HEK293 (cell line): ENCODE data around the gene CD2.

Source experiments
- CTCF ChIA-PET: fragments of 350-600 bp; formaldehyde crosslinking; extraction: SDS; loops from one replicate; lab custom pipeline; 2021; ENCODE audit warnings: antibody characterized with exemption; lab: Yijun Ruan, JAX
- POLR2A ChIA-PET: fragments of 300-600 bp; formaldehyde crosslinking; extraction: SDS; loops from one replicate; lab custom pipeline; 2020; ENCODE audit warnings: antibody characterized with exemption, inconsistent platforms; lab: Yijun Ruan, JAX
- H3K27ac ChIP-seq: fragments of 200-500 bp; sonication (Bioruptor generic); 2 replicates; pipeline ENCODE4 v1.5.1; 2014; ENCODE audit warnings: low read depth, low read length, control low read depth, inconsistent platforms; ENCODE audit errors: extremely low read depth
- H3K36me3 ChIP-seq, 2 experiments: fragments of 200-500 bp in 1 of 2; sonication (Bioruptor generic) in 1 of 2; 1 replicate in 1 of 2; 2 replicates in 1 of 2; pipeline ENCODE4 v1.5.1; 2014 to 2017; ENCODE audit warnings: inconsistent platforms in 2 of 2, low read length in 2 of 2; ENCODE audit not compliant: control insufficient read depth in 2 of 2, insufficient read depth in 1 of 2
- H3K4me1 ChIP-seq: fragments of 200-500 bp; sonication (Bioruptor generic); 2 replicates; pipeline ENCODE4 v1.5.1; 2014; ENCODE audit warnings: mild to moderate bottlenecking, low read length, inconsistent platforms; ENCODE audit not compliant: control insufficient read depth, insufficient read depth
- H3K4me3 ChIP-seq: 2 replicates; pipeline ENCODE4 v1.5.1; 2011; ENCODE audit warnings: low read depth, mild to moderate bottlenecking, control low read depth, low read length, moderate library complexity
- H3K9me3 ChIP-seq: fragments of 200-500 bp; sonication (Bioruptor generic); 2 replicates; pipeline ENCODE4 v1.5.1; 2014; ENCODE audit warnings: low read depth, low read length, inconsistent platforms; ENCODE audit not compliant: control insufficient read depth, insufficient read depth
- HOXA7 ChIP-seq: sonication (generic); formaldehyde crosslinking; IDR thresholded peaks from 2 replicates; pipeline ENCODE4 v1.8.1; 2022; ENCODE audit warnings: missing genetic modification reagents, borderline replicate concordance
- ZBTB1 ChIP-seq: fragments of 450-650 bp; formaldehyde crosslinking; IDR thresholded peaks from 2 replicates; pipeline ENCODE4 v1.5.1; 2016; ENCODE audit warnings: missing biosample characterization, missing genetic modification characterization
- ZBTB44 ChIP-seq: fragments of 450-650 bp; IDR thresholded peaks from 2 replicates; pipeline ENCODE4 v1.5.1; 2018; ENCODE audit warnings: missing biosample characterization, mild to moderate bottlenecking, missing genetic modification characterization
- ZFP69B ChIP-seq: fragments of 450-650 bp; formaldehyde crosslinking; IDR thresholded peaks from 2 replicates; pipeline ENCODE4 v1.5.1; 2016; ENCODE audit warnings: missing biosample characterization, missing genetic modification characterization
- ZNF10 ChIP-seq: fragments of 450-650 bp; formaldehyde crosslinking; IDR thresholded peaks from 2 replicates; pipeline ENCODE4 v1.5.1; 2017; ENCODE audit warnings: missing biosample characterization, missing genetic modification characterization
- ZNF211 ChIP-seq: fragments of 450-650 bp; formaldehyde crosslinking; IDR thresholded peaks from 2 replicates; pipeline ENCODE4 v1.5.1; 2016; ENCODE audit warnings: low read depth, missing biosample characterization, missing genetic modification characterization
- ZNF292 ChIP-seq: fragments of 450-650 bp; formaldehyde crosslinking; IDR thresholded peaks from 2 replicates; pipeline ENCODE4 v1.5.1; 2016; ENCODE audit warnings: low read depth, missing biosample characterization, missing genetic modification characterization, borderline replicate concordance
- ZNF362 ChIP-seq: fragments of 450-650 bp; formaldehyde crosslinking; IDR thresholded peaks from 2 replicates; pipeline ENCODE4 v1.5.1; 2016; ENCODE audit warnings: missing biosample characterization, missing genetic modification characterization
- ZNF366 ChIP-seq: fragments of 450-650 bp; formaldehyde crosslinking; conservative IDR thresholded peaks from 2 replicates; pipeline ENCODE4 v1.5.1; 2016; ENCODE audit warnings: missing biosample characterization, missing genetic modification characterization
- ZNF391 ChIP-seq: fragments of 450-650 bp; formaldehyde crosslinking; IDR thresholded peaks from 2 replicates; pipeline ENCODE4 v1.5.1; 2016; ENCODE audit warnings: low read depth, missing biosample characterization, missing genetic modification characterization, borderline replicate concordance
- ZNF394 ChIP-seq: fragments of 450-650 bp; formaldehyde crosslinking; IDR thresholded peaks from 2 replicates; pipeline ENCODE4 v1.5.1; 2016; ENCODE audit warnings: missing biosample characterization, missing genetic modification characterization, mild to moderate bottlenecking, moderate library complexity, borderline replicate concordance
- ZNF529 ChIP-seq: fragments of 450-650 bp; formaldehyde crosslinking; IDR thresholded peaks from 2 replicates; pipeline ENCODE4 v1.5.1; 2017; ENCODE audit warnings: missing genetic modification characterization, missing biosample characterization; ENCODE audit not compliant: insufficient replicate concordance
- ZNF600 ChIP-seq: fragments of 450-650 bp; formaldehyde crosslinking; IDR thresholded peaks from 2 replicates; pipeline ENCODE4 v1.5.1; 2016; ENCODE audit warnings: missing biosample characterization, missing genetic modification characterization
- ZNF677 ChIP-seq: fragments of 450-650 bp; IDR thresholded peaks from 2 replicates; pipeline ENCODE4 v1.5.0; 2018; ENCODE audit warnings: missing biosample characterization, mild to moderate bottlenecking, missing genetic modification characterization, moderate library complexity
- ZNF704 ChIP-seq: fragments of 450-650 bp; formaldehyde crosslinking; IDR thresholded peaks from 2 replicates; pipeline ENCODE4 v1.5.1; 2016; ENCODE audit warnings: missing biosample characterization, missing genetic modification characterization
- ZNF791 ChIP-seq: fragments of 450-650 bp; formaldehyde crosslinking; IDR thresholded peaks from 2 replicates; pipeline ENCODE4 v1.5.1; 2016; ENCODE audit warnings: missing biosample characterization, missing genetic modification characterization
- ZNF792 ChIP-seq: fragments of 450-650 bp; formaldehyde crosslinking; IDR thresholded peaks from 2 replicates; pipeline ENCODE4 v1.5.1; 2016; ENCODE audit warnings: missing biosample characterization, missing genetic modification characterization
- ZSCAN5A ChIP-seq: fragments of 450-650 bp; formaldehyde crosslinking; IDR thresholded peaks from 2 replicates; pipeline ENCODE4 v1.5.1; 2016; ENCODE audit warnings: missing biosample characterization, missing genetic modification characterization

CD2 gene

GRCh38 chr1:116726872-116727820 lies 27.1 kb upstream of the CD2 start:
- TF ChIP-seq ZNF792 = no peak
- TF ChIP-seq ZNF10 (tag by site-specific recombination) = no peak
- no peak for TF ChIP-seq ZNF292 (tag by site-specific recombination)
- TF ChIP-seq ZNF791 = no peak
- H3K27ac ChIP-seq = no peak overlapping the region
- CTCF ChIA-PET = interaction anchor here (0.6 to 2.9 kb wide), 9 partner anchors 10 to 153 kb away, joined by 3 to 13 read pairs (median 4); no protein-coding TSS in a partner anchor
- H3K9me3 ChIP-seq = no peaks in the 10 kb centered on the region
- H3K4me1 ChIP-seq = no peaks in the 10 kb centered on the region
- POLR2A ChIA-PET = no interaction called here
- H3K36me3 ChIP-seq = no peaks in the 10 kb centered on the region
- no peak overlapping the region for H3K4me3 ChIP-seq

- no peaks in the 10 kb centered on the region for H3K36me3 ChIP-seq
- TF ChIP-seq ZNF677 (tag by site-specific recombination) (no peak), ZNF211 (tag by site-specific recombination) (no peak), ZNF529 (tag by site-specific recombination) (no peak), ZBTB44 (tag by site-specific recombination) (no peak), ZSCAN5A (tag by site-specific recombination) (no peak), ZBTB1 (tag by site-specific recombination) (no peak), ZNF366 (tag by site-specific recombination) (no peak), ZNF391 (tag by site-specific recombination) (no peak), ZNF704 (tag by site-specific recombination) (no peak), ZNF362 (tag by site-specific recombination) (no peak), ZNF600 (tag by site-specific recombination) (no peak), ZNF394 (tag by site-specific recombination) (no peak), ZNF10 (tag by site-specific recombination) (no peak), ZFP69B (tag by site-specific recombination) (no peak), HOXA7 (CRISPR knock-in tag) (no peak)
- H3K27ac ChIP-seq = no peak overlapping the region
- no peaks in the 10 kb centered on the region for H3K9me3 ChIP-seq
- ChIA-PET CTCF (interaction anchor here (1.1 kb wide), 1 partner anchor 47 kb away, joined by 4 read pairs; no protein-coding TSS in a partner anchor), POLR2A (no interaction called here)
- H3K4me3 ChIP-seq = no peak overlapping the region
- no peaks in the 10 kb centered on the region for H3K4me1 ChIP-seq
These were observed 22.8 kb upstream of the CD2 start for GRCh38 chr1:116731439-116731838.
